Progenitor cell of endocrine pancreas (in vitro differentiated cells): ENCODE measurements around the gene CIAO3. TPM values are rescaled to one million over a fixed set of nuclear protein-coding genes. Genes with fewer than 3 reads are reported as not detected.

Experiments used
- DNase-seq: peaks from one replicate; pipeline ENCODE4 v3.0.0; 2021; ENCODE audit warnings: low spot score; ENCODE audit not compliant: unreplicated experiment
- H3K27ac Mint-ChIP-seq: 2 replicates; pipeline ENCODE4 v1.8.0; 2021; ENCODE audit warnings: mild to moderate bottlenecking, moderate library complexity, mixed read lengths
- H3K27me3 Mint-ChIP-seq: 2 replicates; pipeline ENCODE4 v1.8.0; 2021; ENCODE audit warnings: mixed read lengths
- H3K36me3 Mint-ChIP-seq: 2 replicates; pipeline ENCODE4 v1.8.0; 2022; ENCODE audit warnings: mixed read lengths; ENCODE audit not compliant: insufficient read depth
- H3K4me1 Mint-ChIP-seq: 2 replicates; pipeline ENCODE4 v1.8.0; 2021; ENCODE audit warnings: low read depth, mixed read lengths
- H3K4me3 Mint-ChIP-seq: 2 replicates; pipeline ENCODE4 v1.8.0; 2021; ENCODE audit warnings: low read depth, mild to moderate bottlenecking, moderate library complexity, mixed read lengths
- H3K9me3 Mint-ChIP-seq: 2 replicates; pipeline ENCODE4 v1.8.0; 2021; ENCODE audit warnings: low read depth, mixed read lengths
- total RNA-seq: library from RNA; stranded (reverse); gene quantifications from 2 replicates; pipeline ENCODE4 v1.2.1, GENCODE V29; 2021
- TF ChIP-seq, protein P1 (sequence below): fragments of 200-600 bp; sonication (generic); IDR thresholded peaks from one replicate; pipeline ENCODE4 v1.5.0; 2021; ENCODE audit warnings: antibody characterized with exemption, mild to moderate bottlenecking; ENCODE audit not compliant: unreplicated experiment

The CIAO3 gene
- total RNA-seq, 1 donor from 2014 or later, result 44.0 TPM

DNA sequence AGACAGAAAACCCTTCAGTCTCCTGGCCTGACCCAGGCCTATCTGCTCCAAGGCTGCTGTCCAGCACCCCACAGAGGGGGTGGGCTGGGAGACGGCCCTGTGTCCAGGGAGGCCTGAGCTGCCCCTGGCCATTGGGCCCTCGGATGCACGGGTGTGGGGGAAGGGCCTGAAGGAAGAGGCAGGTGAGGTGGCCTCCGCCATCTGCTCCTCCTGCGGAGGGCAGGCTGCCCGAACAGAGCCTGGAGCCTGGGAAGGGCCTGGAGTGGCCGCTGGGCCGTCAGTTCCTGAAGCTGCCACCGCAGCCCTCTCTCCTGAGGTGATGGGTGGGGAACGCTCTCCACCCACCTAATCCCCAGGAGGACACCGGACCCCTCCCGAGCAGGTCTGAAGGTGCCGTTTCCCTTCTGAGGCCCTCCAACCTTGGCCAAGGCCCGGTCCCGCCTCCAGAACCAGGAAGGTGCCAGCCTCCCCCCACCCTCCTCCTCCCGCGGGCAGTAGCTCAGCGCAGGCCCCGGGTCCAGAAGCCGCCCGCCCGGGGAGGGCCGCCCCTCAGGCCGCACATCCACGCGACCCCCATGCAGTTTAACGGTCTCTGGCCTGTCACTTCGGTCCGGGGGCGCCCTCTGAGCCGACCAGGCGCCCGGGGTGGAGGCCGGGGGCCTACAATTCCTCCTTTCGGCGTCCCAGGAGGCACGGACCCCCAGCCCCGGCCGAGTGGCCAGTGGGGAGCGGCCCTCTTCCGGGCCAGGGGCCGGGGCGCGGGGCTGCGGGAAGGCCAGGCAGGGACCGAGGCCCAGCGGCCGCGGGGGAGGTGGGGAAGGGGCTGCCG, 36.0 kb downstream of the CIAO3 start:
- peaks cover 66% of the 10 kb centered on the region for H3K27me3 Mint-ChIP-seq
- DNase-seq, result no peak
- H3K4me1 Mint-ChIP-seq, result no peaks in the 10 kb centered on the region
- TF ChIP-seq, protein P1, sequence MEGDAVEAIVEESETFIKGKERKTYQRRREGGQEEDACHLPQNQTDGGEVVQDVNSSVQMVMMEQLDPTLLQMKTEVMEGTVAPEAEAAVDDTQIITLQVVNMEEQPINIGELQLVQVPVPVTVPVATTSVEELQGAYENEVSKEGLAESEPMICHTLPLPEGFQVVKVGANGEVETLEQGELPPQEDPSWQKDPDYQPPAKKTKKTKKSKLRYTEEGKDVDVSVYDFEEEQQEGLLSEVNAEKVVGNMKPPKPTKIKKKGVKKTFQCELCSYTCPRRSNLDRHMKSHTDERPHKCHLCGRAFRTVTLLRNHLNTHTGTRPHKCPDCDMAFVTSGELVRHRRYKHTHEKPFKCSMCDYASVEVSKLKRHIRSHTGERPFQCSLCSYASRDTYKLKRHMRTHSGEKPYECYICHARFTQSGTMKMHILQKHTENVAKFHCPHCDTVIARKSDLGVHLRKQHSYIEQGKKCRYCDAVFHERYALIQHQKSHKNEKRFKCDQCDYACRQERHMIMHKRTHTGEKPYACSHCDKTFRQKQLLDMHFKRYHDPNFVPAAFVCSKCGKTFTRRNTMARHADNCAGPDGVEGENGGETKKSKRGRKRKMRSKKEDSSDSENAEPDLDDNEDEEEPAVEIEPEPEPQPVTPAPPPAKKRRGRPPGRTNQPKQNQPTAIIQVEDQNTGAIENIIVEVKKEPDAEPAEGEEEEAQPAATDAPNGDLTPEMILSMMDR, result no peak
- no peak overlapping the region for H3K27ac Mint-ChIP-seq
- no peaks in the 10 kb centered on the region for H3K36me3 Mint-ChIP-seq
- H3K4me3 Mint-ChIP-seq, result no peak overlapping the region
- H3K9me3 Mint-ChIP-seq, result no peaks in the 10 kb centered on the region

DNA sequence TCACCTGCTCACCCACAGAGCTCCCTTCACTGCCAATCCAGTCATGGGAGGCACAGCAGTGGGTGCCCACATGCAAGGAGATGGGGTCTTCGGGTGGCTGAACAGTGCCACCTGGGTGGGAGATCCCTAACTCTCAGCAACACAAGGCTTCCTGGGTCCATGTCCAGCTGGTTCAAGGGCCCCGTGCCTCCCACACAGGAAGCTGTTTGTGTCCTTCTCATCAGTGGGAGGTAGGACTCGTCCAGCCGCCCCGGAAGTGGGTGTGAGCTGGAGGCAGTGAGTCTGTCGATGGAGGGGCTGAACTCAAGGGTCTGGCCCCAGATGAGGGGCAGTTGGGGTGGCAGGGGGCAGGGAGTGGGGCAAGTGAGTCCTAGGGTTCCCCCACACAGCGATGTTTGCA, 36.8 kb downstream of the CIAO3 start:
- no peaks in the 10 kb centered on the region for H3K9me3 Mint-ChIP-seq
- peaks cover 66% of the 10 kb centered on the region for H3K27me3 Mint-ChIP-seq
- no peaks in the 10 kb centered on the region for H3K36me3 Mint-ChIP-seq
- no peaks in the 10 kb centered on the region for H3K4me1 Mint-ChIP-seq
- no peak overlapping the region for H3K27ac Mint-ChIP-seq
- DNase-seq, result no peak
- TF ChIP-seq, protein P1, result no peak
- no peak overlapping the region for H3K4me3 Mint-ChIP-seq

DNA sequence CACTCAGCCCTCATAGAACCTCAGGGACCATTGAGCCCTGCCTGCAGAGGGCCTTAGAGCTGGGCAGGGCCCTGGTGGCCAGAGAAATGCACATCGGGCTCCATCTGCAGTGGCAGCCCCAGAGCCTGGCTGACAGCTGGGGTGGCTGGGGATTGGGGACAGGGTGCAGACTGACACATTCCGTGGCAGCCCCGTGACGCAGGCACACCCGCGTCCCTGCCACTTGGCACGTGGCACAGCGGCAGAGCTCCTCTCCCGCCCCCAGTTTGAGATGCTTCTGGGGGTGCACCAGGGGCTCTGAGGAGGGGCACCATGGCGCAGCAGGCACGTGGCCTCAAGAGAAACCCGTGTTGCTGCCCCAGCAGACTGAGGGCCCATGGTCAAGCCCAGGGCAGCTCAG, 37.4 kb downstream of the CIAO3 start:
- Mint-ChIP-seq H3K4me3 (no peak overlapping the region), H3K9me3 (no peaks in the 10 kb centered on the region), H3K27ac (no peak overlapping the region), H3K27me3 (peaks cover 64% of the 10 kb centered on the region), H3K4me1 (no peaks in the 10 kb centered on the region), H3K36me3 (no peaks in the 10 kb centered on the region)
- DNase-seq, result no peak
- TF ChIP-seq, protein P1, result no peak

DNA sequence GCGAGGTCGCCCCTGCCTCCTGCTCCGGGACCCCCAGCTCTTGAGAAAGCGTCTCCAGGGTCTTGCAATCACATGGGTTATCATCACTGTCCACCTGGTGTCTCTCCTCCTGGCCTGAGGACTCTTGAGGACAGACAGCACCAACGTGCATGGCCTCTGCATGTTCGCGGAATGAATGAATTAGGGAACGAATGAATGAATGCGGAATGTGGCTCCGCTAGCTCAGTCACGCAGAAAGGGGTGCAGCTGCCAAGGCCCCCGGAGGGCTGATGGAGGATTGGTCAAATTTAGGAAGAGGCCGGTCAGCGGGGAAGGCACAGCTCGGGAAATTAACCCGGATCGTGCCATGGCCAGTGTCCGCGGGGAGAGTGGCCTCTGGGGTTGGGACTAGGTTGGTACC, 38.5 kb downstream of the CIAO3 start:
- no peaks in the 10 kb centered on the region for H3K36me3 Mint-ChIP-seq
- TF ChIP-seq, protein P1, result no peak
- DNase-seq, result no peak
- no peak overlapping the region for H3K27ac Mint-ChIP-seq
- peaks cover 65% of the 10 kb centered on the region for H3K27me3 Mint-ChIP-seq
- H3K4me3 Mint-ChIP-seq, result no peak overlapping the region
- H3K9me3 Mint-ChIP-seq, result no peaks in the 10 kb centered on the region
- H3K4me1 Mint-ChIP-seq, result no peaks in the 10 kb centered on the region

DNA sequence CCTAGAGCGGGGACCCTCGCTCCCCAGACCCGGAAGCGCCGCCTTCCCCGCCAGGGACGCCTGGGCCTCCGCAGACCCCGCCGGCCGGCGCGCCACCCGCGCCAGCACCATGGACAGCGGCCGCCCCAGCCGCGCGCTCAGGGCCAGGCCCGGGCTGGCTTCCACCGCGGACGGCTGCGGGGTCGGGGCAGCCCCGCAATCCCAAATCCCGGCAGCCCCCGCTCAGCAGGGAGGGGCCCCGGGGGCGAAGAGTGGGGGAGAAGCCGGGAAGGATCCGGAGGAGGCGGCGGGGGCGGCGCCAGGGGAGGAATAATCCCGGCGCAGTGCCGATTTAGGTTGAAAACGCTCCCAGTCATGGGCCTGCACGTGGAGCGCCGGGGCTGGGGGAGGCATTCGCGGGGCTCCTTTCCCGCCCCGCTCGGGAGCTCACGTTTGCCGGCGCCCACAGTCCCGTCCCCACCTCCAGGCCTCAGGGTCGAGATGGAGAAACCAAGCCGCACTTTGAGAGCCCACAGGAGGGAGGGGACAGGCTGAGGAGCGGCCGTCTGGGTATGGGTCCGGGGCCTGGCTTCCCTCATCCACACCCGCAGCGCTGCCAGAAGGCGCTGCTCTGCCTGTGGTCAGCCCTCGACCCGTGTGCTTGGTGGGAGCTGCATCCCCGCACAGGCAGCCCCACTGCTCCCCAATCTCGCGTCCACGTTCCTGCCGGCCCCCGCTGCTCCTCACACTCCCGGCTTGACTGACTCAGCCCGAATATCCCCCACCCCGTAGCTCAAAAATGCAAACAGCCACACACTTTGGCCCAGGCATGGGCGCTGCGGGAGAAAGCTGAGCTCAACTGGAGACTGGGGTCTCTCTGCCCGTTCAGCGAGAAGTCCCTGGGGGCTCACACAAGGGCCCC, 39.9 kb downstream of the CIAO3 start:
- H3K36me3 Mint-ChIP-seq, result no peaks in the 10 kb centered on the region
- no peak overlapping the region for H3K4me3 Mint-ChIP-seq
- TF ChIP-seq, protein P1, result no peak
- DNase-seq, result peak; percentile 70
- peaks cover 62% of the 10 kb centered on the region for H3K27me3 Mint-ChIP-seq
- H3K27ac Mint-ChIP-seq, result no peak overlapping the region
- no peaks in the 10 kb centered on the region for H3K4me1 Mint-ChIP-seq
- no peaks in the 10 kb centered on the region for H3K9me3 Mint-ChIP-seq
